Trophoblast cell (in vitro differentiated cells and primary cell): ENCODE measurements around the gene MYDGF.

Source experiments
- DNase-seq, 2 donors: peaks; one replicate each; pipeline ENCODE4 v3.0.0-alpha.2; 2016
- H2AFZ ChIP-seq: 2 replicates; pipeline ENCODE4 v1.6.1; 2013; ENCODE audit warnings: low read length, moderate library complexity, mild to moderate bottlenecking; ENCODE audit not compliant: insufficient read depth, poor library complexity
- H2AK5ac ChIP-seq: 2 replicates; pipeline ENCODE4 v1.6.1; 2013; ENCODE audit warnings: mild to moderate bottlenecking, low read length
- H2BK120ac ChIP-seq: 2 replicates; pipeline ENCODE4 v1.6.1; 2013; ENCODE audit warnings: low read length, mild to moderate bottlenecking, moderate library complexity; ENCODE audit not compliant: insufficient read depth, poor library complexity
- H2BK12ac ChIP-seq: 2 replicates; pipeline ENCODE4 v1.6.1; 2013; ENCODE audit warnings: mild to moderate bottlenecking, low read length, moderate library complexity
- H2BK5ac ChIP-seq: 2 replicates; pipeline ENCODE4 v1.6.1; 2013; ENCODE audit warnings: low read length, low read depth, moderate library complexity, mild to moderate bottlenecking; ENCODE audit not compliant: poor library complexity
- H3K14ac ChIP-seq: 2 replicates; pipeline ENCODE4 v1.6.1; 2013; ENCODE audit warnings: mild to moderate bottlenecking, low read length
- H3K18ac ChIP-seq: 2 replicates; pipeline ENCODE4 v1.6.1; 2013; ENCODE audit warnings: mild to moderate bottlenecking, low read length
- H3K23ac ChIP-seq: 2 replicates; pipeline ENCODE4 v1.6.1; 2013; ENCODE audit warnings: low read length
- H3K27ac ChIP-seq: 2 replicates; pipeline ENCODE4 v1.5.1; 2013; ENCODE audit warnings: low read depth, mild to moderate bottlenecking, inconsistent platforms, low read length, moderate library complexity
- H3K27me3 ChIP-seq: 2 replicates; pipeline ENCODE4 v1.6.1; 2013; ENCODE audit warnings: inconsistent platforms, mild to moderate bottlenecking, low read length, moderate library complexity; ENCODE audit not compliant: insufficient read depth
- H3K36me3 ChIP-seq, 2 experiments: 1 replicate in 1 of 2; 2 replicates in 1 of 2; pipeline ENCODE4 v1.6.1; 2013; ENCODE audit warnings: low read length in 2 of 2, mild to moderate bottlenecking in 2 of 2, moderate library complexity in 1 of 2; ENCODE audit not compliant: insufficient read depth in 2 of 2, control insufficient read depth in 1 of 2
- H3K4ac ChIP-seq: 2 replicates; pipeline ENCODE4 v1.6.1; 2013; ENCODE audit warnings: low read depth, mild to moderate bottlenecking, low read length, moderate library complexity
- H3K4me1 ChIP-seq, 2 experiments: 1 replicate in 1 of 2; 2 replicates in 1 of 2; pipeline ENCODE4 v1.6.1; 2013; ENCODE audit warnings: low read length in 2 of 2, mild to moderate bottlenecking in 2 of 2, moderate library complexity in 1 of 2; ENCODE audit not compliant: insufficient read depth in 2 of 2, control insufficient read depth in 1 of 2
- H3K4me2 ChIP-seq: 2 replicates; pipeline ENCODE4 v1.6.1; 2013; ENCODE audit warnings: inconsistent platforms, mild to moderate bottlenecking, low read length, moderate library complexity
- H3K4me3 ChIP-seq: 2 replicates; pipeline ENCODE4 v1.5.1; 2013; ENCODE audit warnings: mild to moderate bottlenecking, low read depth, low read length, inconsistent platforms
- H3K79me1 ChIP-seq: one replicate; pipeline ENCODE4 v1.6.1; 2013; ENCODE audit warnings: low read length
- H3K79me2 ChIP-seq: 2 replicates; pipeline ENCODE4 v1.6.1; 2013; ENCODE audit warnings: low read length, mild to moderate bottlenecking; ENCODE audit not compliant: control insufficient read depth, insufficient read depth, poor library complexity
- H3K9ac ChIP-seq: 2 replicates; pipeline ENCODE4 v1.6.1; 2013; ENCODE audit warnings: mild to moderate bottlenecking, low read length
- H3K9me3 ChIP-seq: 2 replicates; pipeline ENCODE4 v1.6.1; 2013; ENCODE audit warnings: low read depth, mild to moderate bottlenecking, control low read depth, inconsistent platforms, low read length; ENCODE audit not compliant: insufficient read depth
- H4K12ac ChIP-seq: 2 replicates; pipeline ENCODE4 v1.6.1; 2013; ENCODE audit warnings: low read depth, mild to moderate bottlenecking, low read length, moderate library complexity
- H4K8ac ChIP-seq: 2 replicates; pipeline ENCODE4 v1.6.1; 2013; ENCODE audit warnings: low read depth, mild to moderate bottlenecking, low read length, moderate library complexity
- H4K91ac ChIP-seq: one replicate; pipeline ENCODE4 v1.6.1; 2013; ENCODE audit warnings: low read depth, mild to moderate bottlenecking, low read length, moderate library complexity
- WGBS: extraction: QIAGEN DNeasy Blood & Tissue Kit; methylation state at CpG from one replicate; pipeline ENCODE4 v1.1.7; 2013; ENCODE audit warnings: missing lambda C conversion rate; ENCODE audit not compliant: insufficient read length, insufficient coverage; ENCODE audit errors: extremely low coverage; 5-methylcytosine and 5-hydroxymethylcytosine counted together

The MYDGF gene

DNA sequence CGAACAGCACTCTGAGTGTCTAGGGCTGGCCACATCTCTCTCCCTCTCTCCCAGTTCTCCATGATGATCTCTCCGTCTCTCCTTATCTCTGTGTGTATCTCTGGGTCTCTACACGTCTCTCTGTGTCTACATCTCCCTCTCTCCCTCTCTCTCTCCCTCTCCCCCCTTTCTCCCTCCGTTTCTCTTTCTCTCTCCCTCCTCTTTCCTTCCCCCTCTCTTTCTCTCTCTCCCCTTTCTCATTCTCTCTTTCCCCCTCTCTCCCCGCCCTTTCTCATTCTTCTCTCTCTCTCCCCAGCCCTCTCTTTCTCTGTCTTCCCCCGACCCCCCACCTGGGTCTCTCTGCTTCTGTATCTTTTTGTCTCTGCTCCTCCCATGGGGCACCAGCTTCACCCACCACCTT, 52.1 kb downstream of the MYDGF start:
- H3K4ac ChIP-seq: no peak overlapping the region
- no peaks in the 10 kb centered on the region for H3K79me1 ChIP-seq
- H3K79me2 ChIP-seq: no peaks in the 10 kb centered on the region
- H3K23ac ChIP-seq: no peak overlapping the region
- DNase-seq: no peak
- H2BK12ac ChIP-seq: no peak overlapping the region
- no peak overlapping the region for H2AFZ ChIP-seq
- no peak overlapping the region for H3K14ac ChIP-seq
- no peak overlapping the region for H3K9ac ChIP-seq
- peaks cover 3% of the 10 kb centered on the region for H3K9me3 ChIP-seq
- no peak overlapping the region for H3K4me2 ChIP-seq
- H3K18ac ChIP-seq: no peak overlapping the region
- H3K27me3 ChIP-seq: no peaks in the 10 kb centered on the region
- peaks cover 0 to under 1% of the 10 kb centered on the region in 2 experiments for H3K4me1 ChIP-seq
- H4K12ac ChIP-seq: no peak overlapping the region
- H3K4me3 ChIP-seq: no peak overlapping the region
- H3K36me3 ChIP-seq: no peaks in the 10 kb centered on the region
- no peak overlapping the region for H3K27ac ChIP-seq
- no peak overlapping the region for H4K8ac ChIP-seq
- 85% methylated on average over 1 of the region's 6 CpGs for WGBS
- H2AK5ac ChIP-seq: no peak overlapping the region
- H2BK120ac ChIP-seq: no peak overlapping the region
- no peak overlapping the region for H4K91ac ChIP-seq
- H2BK5ac ChIP-seq: no peak overlapping the region

DNA sequence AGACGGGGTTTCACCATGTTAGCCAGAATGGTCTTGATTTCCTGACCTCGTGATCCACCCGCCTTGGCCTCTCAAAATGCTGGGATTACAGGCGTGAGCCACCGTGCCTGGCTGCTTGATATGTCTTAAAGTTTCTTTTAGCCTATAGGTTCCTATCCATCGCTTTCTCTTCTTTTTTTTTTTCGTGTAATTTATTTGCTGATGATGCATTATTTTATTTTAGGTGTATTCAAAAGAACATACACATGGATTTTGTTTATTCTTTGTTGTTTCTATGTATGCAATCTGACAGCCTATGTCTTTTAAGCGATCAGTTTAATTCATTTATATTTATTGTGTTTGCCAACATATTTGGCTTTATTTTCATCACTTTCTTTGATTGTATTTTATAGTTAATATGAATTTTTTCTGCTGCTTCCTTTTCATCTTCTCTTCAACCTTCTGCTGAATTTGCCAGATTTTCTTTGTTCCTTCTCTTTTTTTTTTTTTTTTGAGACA, 56.8 kb downstream of the MYDGF start:
- no peak overlapping the region for H4K91ac ChIP-seq
- no peak overlapping the region for H3K4me3 ChIP-seq
- H3K27ac ChIP-seq: no peak overlapping the region
- no peak overlapping the region for H2AK5ac ChIP-seq
- no CpG with 5 or more reads among the region's 8 CpGs for WGBS
- no peaks in the 10 kb centered on the region for H3K36me3 ChIP-seq
- no peaks in the 10 kb centered on the region for H3K27me3 ChIP-seq
- H3K9me3 ChIP-seq: peaks cover 2% of the 10 kb centered on the region
- H3K79me2 ChIP-seq: no peaks in the 10 kb centered on the region
- no peak overlapping the region for H2AFZ ChIP-seq
- H2BK120ac ChIP-seq: no peak overlapping the region
- no peak overlapping the region for H3K14ac ChIP-seq
- no peaks in the 10 kb centered on the region for H3K4me1 ChIP-seq
- DNase-seq: no peak
- H3K4me2 ChIP-seq: no peak overlapping the region
- no peak overlapping the region for H2BK12ac ChIP-seq
- no peak overlapping the region for H3K4ac ChIP-seq
- H2BK5ac ChIP-seq: no peak overlapping the region
- H4K8ac ChIP-seq: no peak overlapping the region
- H3K79me1 ChIP-seq: no peaks in the 10 kb centered on the region
- no peak overlapping the region for H3K18ac ChIP-seq
- H3K9ac ChIP-seq: no peak overlapping the region
- no peak overlapping the region for H3K23ac ChIP-seq
- no peak overlapping the region for H4K12ac ChIP-seq

DNA sequence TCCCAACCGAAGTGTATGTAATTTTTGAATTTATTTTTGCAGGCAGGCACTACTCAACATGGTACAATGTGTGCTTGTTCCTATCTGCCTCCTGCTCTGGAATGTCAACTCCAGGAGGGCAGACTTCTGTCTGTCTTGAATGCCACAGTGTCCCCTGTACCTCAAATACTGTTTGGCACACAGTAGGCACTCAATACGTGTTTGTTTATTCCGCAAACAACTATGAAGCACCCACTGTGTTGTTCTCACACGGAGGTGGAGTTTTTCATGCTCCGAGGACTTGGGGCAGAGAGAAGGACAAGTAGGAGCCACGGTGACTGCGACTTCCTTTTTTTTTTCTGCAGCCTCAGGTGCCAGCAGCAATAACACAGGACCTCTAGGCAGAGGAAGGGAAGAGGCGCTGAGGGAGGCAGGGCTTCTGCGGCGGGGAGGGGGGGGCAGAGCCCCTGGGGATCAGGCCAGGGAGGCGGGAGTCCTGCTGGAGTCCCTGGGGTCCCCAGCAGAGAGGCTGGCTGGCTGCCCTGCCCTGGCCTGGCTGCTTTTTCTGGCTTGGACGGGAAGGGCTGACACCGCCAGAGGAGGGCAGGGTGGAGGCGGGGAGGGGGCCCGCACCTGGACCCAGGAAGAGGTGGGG, 60.1 kb downstream of the MYDGF start:
- no peak overlapping the region for H3K4me3 ChIP-seq
- no peak overlapping the region for H3K23ac ChIP-seq
- H3K14ac ChIP-seq: no peak overlapping the region
- no peaks in the 10 kb centered on the region for H3K9me3 ChIP-seq
- no peaks in the 10 kb centered on the region for H3K27me3 ChIP-seq
- H3K4me1 ChIP-seq: no peaks in the 10 kb centered on the region
- no peak overlapping the region for H2BK12ac ChIP-seq
- H2AFZ ChIP-seq: no peak overlapping the region
- no peak for DNase-seq
- no CpG with 5 or more reads among the region's 15 CpGs for WGBS
- H3K79me2 ChIP-seq: no peaks in the 10 kb centered on the region
- no peak overlapping the region for H3K4me2 ChIP-seq
- H3K79me1 ChIP-seq: no peaks in the 10 kb centered on the region
- no peak overlapping the region for H2BK5ac ChIP-seq
- no peak overlapping the region for H3K18ac ChIP-seq
- no peak overlapping the region for H4K8ac ChIP-seq
- no peak overlapping the region for H3K9ac ChIP-seq
- no peak overlapping the region for H4K91ac ChIP-seq
- no peak overlapping the region for H2AK5ac ChIP-seq
- H4K12ac ChIP-seq: no peak overlapping the region
- no peaks in the 10 kb centered on the region for H3K36me3 ChIP-seq
- H3K27ac ChIP-seq: no peak overlapping the region
- no peak overlapping the region for H3K4ac ChIP-seq
- H2BK120ac ChIP-seq: no peak overlapping the region
